SK-N-SH treated with all-trans-retinoic acid at 6 μM for 48 hours (cell line): Measurements from ENCODE around the gene GBF1.

Source experiments
- ARNTL ChIP-seq: fragments of 450-650 bp; formaldehyde crosslinking; IDR thresholded peaks from 2 replicates; pipeline ENCODE4 v1.5.0; 2020; ENCODE audit warnings: low read depth, mild to moderate bottlenecking, moderate library complexity, borderline replicate concordance
- ESRRG ChIP-seq: fragments of 250-450 bp; sonication (Bioruptor Pico); IDR thresholded peaks from 2 replicates; pipeline ENCODE4 v1.6.1; 2021; ENCODE audit warnings: mild to moderate bottlenecking
- OSR1 ChIP-seq: fragments of 250-450 bp; sonication (Bioruptor Pico); IDR thresholded peaks from 2 replicates; pipeline ENCODE4 v1.8.0; 2022; ENCODE audit warnings: moderate library complexity, mild to moderate bottlenecking, inconsistent platforms
- ZNF70 ChIP-seq: fragments of 450-650 bp; formaldehyde crosslinking; IDR thresholded peaks from 2 replicates; pipeline ENCODE4 v1.5.0; 2020; ENCODE audit warnings: mild to moderate bottlenecking, moderate library complexity

GRCh38 chr10:102311025-102311420 lies 65.7 kb downstream of the GBF1 start:
- TF ChIP-seq ARNTL (CRISPR knock-in tag): no peak
- no peak for TF ChIP-seq ZNF70 (CRISPR knock-in tag)
- TF ChIP-seq OSR1 (CRISPR knock-in tag): no peak
- no peak for TF ChIP-seq ESRRG (CRISPR knock-in tag)
